ENCODE data around the gene SH3BP5. TPM values are rescaled to one million over a fixed set of nuclear protein-coding genes. Genes with fewer than 3 reads are reported as not detected.

SH3BP5 gene
- total and polyA plus RNA-seq, 4 experiments from 2014 or later = 48.2 to 118 (median 56.3) TPM

- Mint-ChIP-seq H3K9me3 (no peaks in the 10 kb centered on the region), H3K4me1 (peaks cover 0 to 14% (median 5%) of the 10 kb centered on the region in 4 donors), H3K27me3 (no peaks in the 10 kb centered on the region), H3K4me3 (no peak overlapping the region), H3K27ac (peak overlapping the region in 6 of 7 donors; percentile 7 to 83 (median 25)), H3K36me3 (peaks cover 33 to 65% of the 10 kb centered on the region in 2 donors)
- no peak overlapping the region for H3K27ac ChIP-seq (ENCODE audit: low read depth, low read length)
- no peaks in the 10 kb centered on the region for H3K4me1 ChIP-seq (ENCODE audit: insufficient read depth, low read length)
- H3K4me3 ChIP-seq (ENCODE audit: low read length in 2 of 2) = no peak overlapping the region
- intact Hi-C loops (cut with micrococcal nuclease) = loop anchor here (5.0 kb wide), 1 partner anchor 37 kb away; the partner anchor contains the start of gene CAPN7
- H3K36me3 ChIP-seq (ENCODE audit: insufficient read depth, low read length) = peaks cover 63% of the 10 kb centered on the region
- H3K27me3 ChIP-seq (ENCODE audit: insufficient read depth, low read length) = no peaks in the 10 kb centered on the region
- no peak for DNase-seq
- ChIA-PET CTCF (ENCODE audit: partially characterized antibody) (interaction anchor here (1.2 kb wide), 1 partner anchor 24 kb away, joined by 4 read pairs; no protein-coding TSS in a partner anchor), POLR2A (ENCODE audit: partially characterized antibody) (no interaction called here)
- H3K9me3 ChIP-seq (ENCODE audit: control insufficient read depth in 1 of 2, low read length in 2 of 2) = no peaks in the 10 kb centered on the region
Observed at GRCh38 chr3:15243822-15244482, 88.4 kb downstream of the SH3BP5 start.

DNA sequence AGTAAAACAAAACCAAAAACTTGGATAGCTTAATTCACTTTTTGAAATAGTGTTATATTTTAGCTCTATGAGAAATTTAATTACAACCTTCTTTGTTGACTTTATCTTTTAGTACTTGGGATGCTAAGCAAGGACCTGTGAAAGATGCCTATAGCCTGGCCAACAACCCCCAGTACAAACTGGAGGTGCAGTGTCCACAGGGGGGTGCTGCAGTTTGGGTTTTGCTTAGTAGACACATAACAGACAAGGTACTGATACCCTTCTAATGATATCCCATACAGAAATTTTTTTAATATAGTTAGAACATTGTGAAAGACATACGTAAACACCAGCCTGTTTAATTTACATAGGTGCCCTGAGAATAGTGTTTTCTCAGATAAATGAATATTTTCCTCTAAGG is 91.0 kb downstream of the SH3BP5 start:
- H3K27ac Mint-ChIP-seq = peak overlapping the region in 1 of 7 donors; percentile 73
- no peak overlapping the region for H3K4me3 Mint-ChIP-seq
- no peaks in the 10 kb centered on the region for H3K27me3 ChIP-seq (ENCODE audit: insufficient read depth, low read length)
- H3K27ac ChIP-seq (ENCODE audit: low read depth, low read length) = no peak overlapping the region
- H3K4me1 Mint-ChIP-seq = peaks cover 0 to 9% (median 4%) of the 10 kb centered on the region in 4 donors
- H3K36me3 Mint-ChIP-seq = peaks cover 29 to 59% of the 10 kb centered on the region in 2 donors
- no peaks in the 10 kb centered on the region for H3K9me3 ChIP-seq (ENCODE audit: control insufficient read depth in 1 of 2, low read length in 2 of 2)
- CTCF ChIA-PET (ENCODE audit: partially characterized antibody) = interaction anchor here (0.7 to 5.7 kb wide), 6 partner anchors 11 to 317 kb away, joined by 3 to 21 read pairs (median 4); partner anchors contain the start of gene CAPN7
- DNase-seq = peak; percentile 36 to 51 (median 44)
- no peaks in the 10 kb centered on the region for H3K27me3 Mint-ChIP-seq
- H3K36me3 ChIP-seq (ENCODE audit: insufficient read depth, low read length) = peaks cover 52% of the 10 kb centered on the region
- POLR2A ChIA-PET (ENCODE audit: partially characterized antibody) = interaction anchor here (1.1 kb wide), 1 partner anchor 34 kb away, joined by 4 read pairs; no protein-coding TSS in a partner anchor
- no peak overlapping the region for H3K4me3 ChIP-seq (ENCODE audit: low read length in 2 of 2)
- no peaks in the 10 kb centered on the region for H3K4me1 ChIP-seq (ENCODE audit: insufficient read depth, low read length)
- intact Hi-C loops (cut with micrococcal nuclease) = loop anchor here (1.0 to 5.0 kb wide), 3 partner anchors 34 to 164 kb away; partner anchors contain the start of gene CAPN7
- H3K9me3 Mint-ChIP-seq = no peaks in the 10 kb centered on the region

DNA sequence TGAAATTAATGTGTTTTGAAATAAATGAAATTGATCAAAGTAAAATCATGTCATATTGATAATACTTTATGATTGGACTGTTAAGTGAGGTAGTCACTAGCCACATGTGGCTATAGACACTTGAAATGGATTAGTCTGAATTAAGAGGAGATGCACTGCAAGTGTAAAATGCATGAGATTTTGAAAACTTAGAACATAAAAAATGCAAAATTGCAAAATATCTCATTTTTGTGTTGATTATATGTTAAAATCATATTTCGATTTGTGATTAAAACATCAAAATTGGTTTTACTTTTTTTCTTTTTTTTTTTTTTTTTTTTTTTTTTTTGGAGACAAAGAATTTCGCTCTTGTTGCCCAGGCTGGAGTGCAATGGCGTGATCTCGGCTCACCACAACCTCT is 103.1 kb downstream of the SH3BP5 start:
- no peaks in the 10 kb centered on the region for H3K27me3 ChIP-seq (ENCODE audit: insufficient read depth, low read length)
- no peak overlapping the region for H3K27ac ChIP-seq (ENCODE audit: low read depth, low read length)
- Mint-ChIP-seq H3K4me1 (no peaks in the 10 kb centered on the region), H3K27me3 (no peaks in the 10 kb centered on the region), H3K9me3 (no peaks in the 10 kb centered on the region), H3K4me3 (no peak overlapping the region), H3K27ac (peak overlapping the region in 1 of 7 donors; percentile 70), H3K36me3 (peaks cover 22 to 52% of the 10 kb centered on the region in 2 donors)
- no peaks in the 10 kb centered on the region for H3K4me1 ChIP-seq (ENCODE audit: insufficient read depth, low read length)
- H3K9me3 ChIP-seq (ENCODE audit: control insufficient read depth in 1 of 2, low read length in 2 of 2) = no peaks in the 10 kb centered on the region
- ChIA-PET CTCF (ENCODE audit: partially characterized antibody) (no interaction called here), POLR2A (ENCODE audit: partially characterized antibody) (interaction anchor here (0.8 kb wide), 1 partner anchor 23 kb away, joined by 3 read pairs; the partner anchor contains the start of gene CAPN7)
- no peak overlapping the region for H3K4me3 ChIP-seq (ENCODE audit: low read length in 2 of 2)
- peaks cover 18% of the 10 kb centered on the region for H3K36me3 ChIP-seq (ENCODE audit: insufficient read depth, low read length)
- intact Hi-C loops (cut with micrococcal nuclease) = no loop called here
- no peak for DNase-seq

GRCh38 chr3:15228147-15228546 is 104.2 kb downstream of the SH3BP5 start:
- ChIA-PET CTCF (ENCODE audit: partially characterized antibody) (no interaction called here), POLR2A (ENCODE audit: partially characterized antibody) (interaction anchor here (0.8 to 1.2 kb wide), 3 partner anchors 22 to 41 kb away, joined by 3 to 5 read pairs (median 4); partner anchors contain the start of gene CAPN7)
- Histone ChIP-seq H3K27ac (ENCODE audit: low read depth, low read length) (no peak overlapping the region), H3K4me1 (ENCODE audit: insufficient read depth, low read length) (no peaks in the 10 kb centered on the region), H3K9me3 (ENCODE audit: control insufficient read depth in 1 of 2, low read length in 2 of 2) (no peaks in the 10 kb centered on the region), H3K27me3 (ENCODE audit: insufficient read depth, low read length) (no peaks in the 10 kb centered on the region), H3K36me3 (ENCODE audit: insufficient read depth, low read length) (peaks cover 13% of the 10 kb centered on the region), H3K4me3 (ENCODE audit: low read length in 2 of 2) (no peak overlapping the region)
- H3K4me1 Mint-ChIP-seq = peaks cover 0 to 1% (median 0%) of the 10 kb centered on the region in 4 donors
- intact Hi-C loops (cut with micrococcal nuclease) = no loop called here
- H3K27ac Mint-ChIP-seq = no peak overlapping the region
- H3K9me3 Mint-ChIP-seq = no peaks in the 10 kb centered on the region
- H3K36me3 Mint-ChIP-seq = peaks cover 13 to 50% of the 10 kb centered on the region in 2 donors
- no peak for DNase-seq
- no peak overlapping the region for H3K4me3 Mint-ChIP-seq
- H3K27me3 Mint-ChIP-seq = no peaks in the 10 kb centered on the region

DNA sequence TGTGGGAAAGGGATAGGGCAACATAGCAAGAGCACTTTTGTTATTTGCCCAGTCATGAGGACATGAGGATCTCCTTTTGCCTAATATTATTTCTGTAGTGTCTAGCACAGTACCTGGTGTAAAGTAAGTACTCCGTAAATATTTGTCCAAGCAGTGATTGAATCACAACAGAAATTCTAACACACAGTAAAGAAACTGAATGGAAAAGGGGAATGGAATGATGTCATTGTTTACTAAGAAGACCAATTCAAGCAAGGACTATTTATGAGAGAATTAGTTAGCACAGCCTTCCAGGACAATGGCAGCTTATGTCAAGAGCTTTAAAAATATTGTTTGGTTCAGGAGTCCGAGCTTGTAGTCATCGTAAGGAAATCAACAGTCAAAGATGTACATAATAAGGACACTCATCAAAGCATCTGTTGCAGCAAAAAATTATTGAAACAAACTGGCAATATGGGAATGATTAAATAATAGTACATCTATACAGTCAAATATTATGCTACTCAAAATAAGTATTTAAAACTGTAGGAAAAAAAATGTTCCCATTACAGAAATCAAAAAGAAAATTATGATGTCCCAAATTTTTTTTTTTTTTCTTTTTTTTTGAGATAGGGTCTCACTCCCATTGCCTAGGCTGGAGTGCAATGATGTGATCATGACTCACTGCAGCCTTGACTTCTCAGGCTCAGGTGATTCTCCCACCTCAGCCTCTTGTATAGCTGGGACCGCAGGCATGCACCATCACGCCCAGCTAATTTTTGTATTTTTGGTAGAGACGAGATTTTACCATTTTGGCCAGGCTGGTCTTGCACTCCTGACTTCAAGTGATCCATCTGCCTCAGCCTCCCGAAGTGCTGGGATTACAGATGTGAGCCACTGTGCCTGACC is 108.5 kb downstream of the SH3BP5 start:
- CTCF ChIA-PET (ENCODE audit: partially characterized antibody) = no interaction called here
- H3K36me3 Mint-ChIP-seq = peaks cover 29 to 48% of the 10 kb centered on the region in 2 donors
- POLR2A ChIA-PET (ENCODE audit: partially characterized antibody) = interaction anchor here (1.4 kb wide), 1 partner anchor 19 kb away, joined by 4 read pairs; no protein-coding TSS in a partner anchor
- no peak for DNase-seq
- no peaks in the 10 kb centered on the region for H3K4me1 ChIP-seq (ENCODE audit: insufficient read depth, low read length)
- H3K36me3 ChIP-seq (ENCODE audit: insufficient read depth, low read length) = peaks cover 31% of the 10 kb centered on the region
- H3K4me1 Mint-ChIP-seq = peaks cover 1 to 12% (median 7%) of the 10 kb centered on the region in 4 donors
- no peak overlapping the region for H3K4me3 Mint-ChIP-seq
- H3K27me3 Mint-ChIP-seq = no peaks in the 10 kb centered on the region
- H3K4me3 ChIP-seq (ENCODE audit: low read length in 2 of 2) = no peak overlapping the region
- no peaks in the 10 kb centered on the region for H3K9me3 ChIP-seq (ENCODE audit: control insufficient read depth in 1 of 2, low read length in 2 of 2)
- peak overlapping the region in 2 of 7 donors; percentile 19 to 72 for H3K27ac Mint-ChIP-seq
- intact Hi-C loops (cut with micrococcal nuclease) = loop anchor here (2.0 kb wide), 1 partner anchor 17 kb away; the partner anchor contains the start of gene CAPN7
- H3K27me3 ChIP-seq (ENCODE audit: insufficient read depth, low read length) = no peaks in the 10 kb centered on the region
- no peaks in the 10 kb centered on the region for H3K9me3 Mint-ChIP-seq
- H3K27ac ChIP-seq (ENCODE audit: low read depth, low read length) = no peak overlapping the region

DNA sequence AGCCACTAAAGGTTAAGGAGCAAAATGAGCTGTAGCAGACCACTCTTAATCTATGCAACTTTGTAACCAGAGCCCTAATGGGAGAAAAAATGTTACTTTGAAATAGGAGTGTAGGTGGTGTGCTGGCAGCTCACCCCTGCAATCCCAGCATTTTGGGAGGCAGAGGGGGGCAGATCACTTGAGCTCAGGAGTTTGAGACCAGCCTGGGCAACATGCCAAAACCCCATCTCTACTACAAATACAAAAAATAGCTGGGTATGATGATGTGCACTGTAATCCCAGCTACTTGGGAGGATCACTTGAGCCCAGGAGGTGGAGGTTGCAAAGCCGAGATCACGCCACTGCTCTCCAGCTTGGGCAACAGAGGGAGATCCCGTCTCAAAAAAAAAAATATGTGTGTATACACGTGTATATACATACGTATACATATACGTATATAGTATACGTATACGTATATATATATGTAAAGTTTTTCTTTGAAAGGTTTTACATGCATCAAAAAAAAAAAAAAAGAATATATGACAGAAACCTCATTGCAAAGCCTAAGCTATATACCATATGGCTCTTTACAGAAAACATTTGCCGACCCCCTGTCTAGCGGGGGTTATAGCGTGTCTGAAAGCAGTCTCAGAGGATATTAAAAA is 110.7 kb downstream of the SH3BP5 start:
- Mint-ChIP-seq H3K36me3 (peaks cover 39 to 61% of the 10 kb centered on the region in 2 donors), H3K4me1 (peaks cover 6 to 20% (median 14%) of the 10 kb centered on the region in 4 donors), H3K4me3 (no peak overlapping the region), H3K9me3 (no peaks in the 10 kb centered on the region), H3K27ac (no peak overlapping the region), H3K27me3 (no peaks in the 10 kb centered on the region)
- no peak for DNase-seq
- intact Hi-C loops (cut with micrococcal nuclease) = loop anchor here (2.0 kb wide), 1 partner anchor 15 kb away; the partner anchor contains the start of gene CAPN7
- Histone ChIP-seq H3K9me3 (ENCODE audit: control insufficient read depth in 1 of 2, low read length in 2 of 2) (no peaks in the 10 kb centered on the region), H3K27me3 (ENCODE audit: insufficient read depth, low read length) (no peaks in the 10 kb centered on the region), H3K4me3 (ENCODE audit: low read length in 2 of 2) (no peak overlapping the region), H3K4me1 (ENCODE audit: insufficient read depth, low read length) (no peaks in the 10 kb centered on the region), H3K27ac (ENCODE audit: low read depth, low read length) (no peak overlapping the region), H3K36me3 (ENCODE audit: insufficient read depth, low read length) (peaks cover 45% of the 10 kb centered on the region)
- ChIA-PET POLR2A (ENCODE audit: partially characterized antibody) (interaction anchor here (2.1 kb wide), 1 partner anchor 15 kb away, joined by 12 read pairs; the partner anchor contains the start of gene CAPN7), CTCF (ENCODE audit: partially characterized antibody) (interaction anchor here (0.9 to 2.4 kb wide), 4 partner anchors 15 to 183 kb away, joined by 3 to 7 read pairs (median 6); partner anchors contain the start of gene CAPN7)

All from CD4-positive, alpha-beta memory T cell (primary cell).